Stimulated activated CD4-positive, alpha-beta T cell treated with anti-CD3 and anti-CD28 coated beads, TNF-alpha, amount 100 ng/mL, for 4 hours (primary cell): ENCODE measurements around the gene RDM1.
"Not testable (repeated sequence)": the region's sequence is repeated elsewhere in the genome, so short reads cannot be mapped to it uniquely, and the experiment has no call there.

Source experiments
- DNase-seq, 3 experiments: peaks; one replicate each; pipeline ENCODE4 v3.0.0-alpha.2; 2020; ENCODE audit warnings: low read depth in 3 of 3

The RDM1 gene

DNA sequence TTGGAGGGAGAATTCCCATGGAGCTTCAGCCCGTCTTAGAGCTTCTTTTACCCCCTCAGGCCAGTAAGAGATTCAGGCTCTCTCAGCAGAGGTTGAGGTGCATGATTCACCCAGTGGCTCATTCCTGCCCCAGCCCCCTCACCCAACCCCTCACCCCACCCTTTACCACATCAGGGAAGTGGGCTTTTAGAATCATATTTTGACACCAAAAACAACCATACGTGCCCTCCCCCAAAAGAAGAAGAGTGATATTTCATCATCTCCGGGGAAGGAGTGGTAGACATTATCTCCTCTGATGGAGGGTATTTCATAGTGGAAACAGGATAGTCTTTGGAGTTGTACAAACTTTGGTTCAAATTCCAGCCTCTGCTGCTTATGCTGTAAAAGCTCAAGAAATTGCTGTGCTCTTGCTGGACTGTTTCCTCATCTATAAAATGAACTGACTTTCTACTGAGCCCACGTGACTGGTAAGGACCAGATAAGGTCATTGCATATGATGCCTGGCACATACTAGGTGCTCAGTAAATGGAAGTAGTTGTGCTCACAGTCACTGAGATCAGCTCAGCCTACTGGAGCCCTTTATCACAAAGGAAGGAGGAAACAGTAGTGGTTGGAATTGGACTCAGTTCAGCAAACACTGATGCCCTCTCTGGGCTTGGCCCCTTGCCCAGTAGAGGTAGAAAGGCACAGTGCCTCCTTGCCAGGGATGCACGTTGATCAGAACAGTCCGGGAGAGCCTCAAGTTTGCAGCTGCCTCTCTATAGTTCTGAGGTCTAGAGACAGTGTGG is 32.1 kb downstream of the RDM1 start:
- DNase-seq: no peak

DNA sequence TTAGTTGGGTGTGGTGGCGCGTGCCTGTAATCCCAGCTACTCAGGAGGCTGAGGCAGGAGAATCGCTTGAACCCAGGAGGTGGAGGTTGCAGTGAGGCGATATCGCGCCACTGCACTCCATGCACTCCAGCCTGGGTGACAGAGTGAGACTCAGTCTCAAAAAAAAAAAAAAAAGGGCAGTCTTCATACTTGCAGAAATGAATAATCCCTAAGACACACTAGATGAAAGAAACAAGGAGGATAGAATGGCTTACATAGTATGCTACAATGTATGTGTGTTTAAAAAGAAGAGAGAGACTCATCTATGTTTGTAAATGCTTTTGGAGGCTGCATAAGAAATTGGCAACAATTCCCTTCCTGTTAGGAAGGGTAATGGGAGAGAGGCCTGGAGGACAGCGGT is 32.8 kb downstream of the RDM1 start:
- not testable (repeated sequence) for DNase-seq

DNA sequence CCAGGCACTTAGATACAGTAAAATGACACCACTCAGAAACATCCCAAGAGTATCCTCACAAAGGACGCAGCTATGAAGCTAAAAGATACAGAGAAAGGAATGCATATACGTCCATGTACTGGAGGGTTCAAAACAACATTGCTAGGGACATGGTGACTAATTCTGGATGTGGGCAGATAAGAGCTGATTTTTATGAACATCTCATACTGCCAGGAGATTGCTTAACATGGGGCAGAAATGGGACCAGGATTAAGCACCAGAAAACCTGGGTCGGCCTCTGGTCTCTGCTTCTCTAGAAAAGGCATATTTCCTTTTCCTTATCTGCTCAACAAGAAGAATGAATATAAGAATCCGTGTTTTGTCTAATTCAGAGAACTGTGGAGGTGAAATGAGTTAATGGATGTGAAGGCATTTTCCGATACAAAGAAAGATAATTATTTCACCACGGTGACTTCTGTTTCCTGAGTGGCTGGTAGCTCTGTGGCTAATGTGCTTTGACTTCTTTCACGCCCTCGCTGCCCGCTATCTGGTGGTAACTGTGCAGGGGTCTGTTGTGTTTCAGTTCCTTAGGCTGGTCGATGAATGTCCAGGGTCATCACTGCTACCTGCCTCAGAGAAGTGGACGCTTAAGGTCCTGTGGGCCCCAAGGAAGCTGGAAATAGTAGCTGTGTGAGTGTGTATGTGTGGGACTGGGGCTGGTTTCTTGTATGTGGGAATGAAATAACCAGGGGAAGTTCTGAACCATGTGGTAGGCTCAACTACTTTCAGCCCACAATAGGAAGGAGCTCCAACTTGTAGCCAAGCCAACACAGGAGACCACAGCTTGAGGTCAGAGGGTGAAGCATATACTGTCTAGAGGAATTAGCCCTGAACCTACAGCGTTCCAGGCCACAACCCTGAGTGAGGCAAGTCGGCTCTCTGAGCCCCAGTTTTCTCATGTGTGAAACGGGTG is 34.7 kb downstream of the RDM1 start:
- DNase-seq: no peak

DNA sequence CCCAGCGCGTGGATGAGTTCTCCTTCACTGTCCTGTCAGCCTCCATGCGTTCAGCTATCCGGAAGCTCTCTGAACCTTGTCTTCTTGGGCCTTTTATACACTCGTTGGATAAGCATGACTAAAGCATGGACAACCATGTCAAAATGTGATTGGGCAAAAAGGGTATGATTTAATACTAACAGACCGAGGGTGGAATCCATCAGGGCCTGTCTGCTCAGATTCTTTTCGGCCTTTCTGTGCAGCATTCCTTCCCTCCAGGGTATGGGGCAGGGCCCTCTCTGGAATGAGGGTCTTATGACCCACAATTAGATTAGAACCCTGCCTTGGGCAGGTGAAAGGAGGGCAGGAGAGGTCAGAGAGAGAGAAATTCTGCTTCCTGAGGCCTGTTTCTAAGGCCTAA is 36.4 kb downstream of the RDM1 start:
- DNase-seq: no peak

DNA sequence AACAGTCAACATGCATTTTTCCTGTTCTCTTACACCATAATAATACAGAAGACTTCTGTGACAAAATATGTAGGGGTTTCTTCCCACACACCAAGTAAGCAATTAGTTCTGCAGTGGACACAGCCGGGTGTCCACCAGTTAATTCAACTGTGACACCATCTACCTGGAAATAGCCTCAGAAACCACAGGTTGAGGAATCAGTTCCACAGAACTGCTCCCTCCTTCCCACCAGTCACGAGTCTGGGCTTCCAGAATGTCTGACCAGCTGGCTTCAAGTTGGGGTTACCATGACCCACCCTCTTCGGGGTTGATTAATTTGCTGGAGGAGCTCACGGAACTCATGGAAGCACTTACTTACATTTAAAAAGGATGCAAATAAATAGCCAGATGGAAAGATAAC is 36.8 kb downstream of the RDM1 start:
- DNase-seq: no peak

DNA sequence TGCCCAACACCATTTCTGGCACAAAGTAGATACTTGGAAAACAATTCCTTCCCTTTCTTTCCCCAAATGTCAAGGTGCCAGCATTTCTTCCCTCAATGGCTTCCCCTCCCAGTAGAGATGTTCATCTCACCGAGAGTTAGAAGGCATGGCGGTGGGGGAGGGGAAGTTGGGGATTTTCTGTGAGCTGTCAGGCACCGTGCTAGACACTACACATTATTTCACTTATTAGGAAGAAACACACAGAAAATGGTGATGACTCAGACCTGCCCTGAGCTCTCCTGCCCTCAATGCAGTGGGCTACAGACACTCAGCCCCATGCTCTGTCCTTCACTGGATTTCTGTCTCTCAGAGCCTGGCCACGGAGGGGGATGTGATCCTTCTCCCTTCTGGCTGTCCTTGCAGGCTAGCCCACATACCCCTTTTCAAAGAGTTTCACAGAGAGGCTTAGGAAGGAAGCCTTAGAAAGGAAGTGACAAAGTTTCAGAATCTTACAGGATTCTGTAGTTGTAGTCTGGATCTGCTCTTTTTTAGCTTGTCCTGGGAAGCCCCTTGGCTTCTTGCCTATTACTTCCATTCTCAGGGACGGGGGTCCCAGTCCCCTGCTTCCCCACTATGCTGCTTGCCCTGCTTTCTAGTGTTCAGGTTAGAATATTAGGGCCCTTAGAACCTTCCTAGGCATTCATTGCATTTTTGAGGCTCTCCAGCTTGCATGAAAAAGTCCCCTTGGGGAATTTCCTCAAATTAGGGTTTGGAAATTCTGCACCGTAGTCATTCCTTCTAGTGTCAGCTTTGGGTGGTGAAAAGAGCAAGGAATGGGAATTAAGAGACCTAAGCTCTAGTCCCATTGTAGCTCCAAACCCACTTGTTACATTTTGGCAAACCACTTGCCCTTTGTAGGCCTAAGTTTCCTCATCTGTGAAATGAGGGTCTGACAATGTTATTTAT is 38.2 kb downstream of the RDM1 start:
- peak in 1 of 3 experiments; percentile 18 for DNase-seq

DNA sequence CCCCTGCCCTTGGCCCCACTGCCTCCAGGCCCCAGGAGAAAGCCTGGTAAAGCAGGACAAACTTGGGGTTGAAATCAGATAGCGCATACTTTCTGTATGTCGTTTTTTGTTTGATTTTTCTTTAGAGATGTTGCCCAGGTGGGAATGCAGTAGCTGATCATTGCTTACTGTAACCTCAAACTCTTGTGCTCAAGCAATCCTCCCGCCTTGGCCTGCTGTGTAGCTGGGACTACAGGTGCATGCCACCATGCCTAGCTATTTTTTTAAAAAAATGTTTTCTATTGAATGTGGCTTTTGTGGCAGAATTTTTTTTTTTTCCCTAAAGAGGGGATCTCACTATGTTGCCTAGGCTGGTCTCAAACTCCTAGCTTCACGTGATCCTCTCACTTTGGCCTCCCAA is 39.3 kb downstream of the RDM1 start:
- no peak for DNase-seq

DNA sequence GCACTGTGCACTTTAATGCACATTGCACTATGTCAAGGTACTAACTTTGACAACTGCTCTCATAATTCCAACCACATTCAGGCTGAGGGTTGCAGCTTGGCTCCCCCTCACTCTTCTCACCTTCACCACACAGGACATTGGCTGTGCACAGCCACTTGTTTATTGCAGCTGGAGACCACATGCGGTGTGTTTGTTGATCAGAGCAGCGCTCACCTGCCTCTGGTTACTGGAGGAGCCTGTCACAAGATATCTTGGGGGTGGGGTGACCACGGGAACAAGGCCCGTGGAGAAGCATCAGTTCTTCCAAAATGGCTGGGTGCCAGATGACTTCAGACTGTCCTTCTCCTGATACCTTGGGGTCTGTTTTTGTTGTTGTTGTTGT is 39.8 kb downstream of the RDM1 start:
- DNase-seq: no peak

DNA sequence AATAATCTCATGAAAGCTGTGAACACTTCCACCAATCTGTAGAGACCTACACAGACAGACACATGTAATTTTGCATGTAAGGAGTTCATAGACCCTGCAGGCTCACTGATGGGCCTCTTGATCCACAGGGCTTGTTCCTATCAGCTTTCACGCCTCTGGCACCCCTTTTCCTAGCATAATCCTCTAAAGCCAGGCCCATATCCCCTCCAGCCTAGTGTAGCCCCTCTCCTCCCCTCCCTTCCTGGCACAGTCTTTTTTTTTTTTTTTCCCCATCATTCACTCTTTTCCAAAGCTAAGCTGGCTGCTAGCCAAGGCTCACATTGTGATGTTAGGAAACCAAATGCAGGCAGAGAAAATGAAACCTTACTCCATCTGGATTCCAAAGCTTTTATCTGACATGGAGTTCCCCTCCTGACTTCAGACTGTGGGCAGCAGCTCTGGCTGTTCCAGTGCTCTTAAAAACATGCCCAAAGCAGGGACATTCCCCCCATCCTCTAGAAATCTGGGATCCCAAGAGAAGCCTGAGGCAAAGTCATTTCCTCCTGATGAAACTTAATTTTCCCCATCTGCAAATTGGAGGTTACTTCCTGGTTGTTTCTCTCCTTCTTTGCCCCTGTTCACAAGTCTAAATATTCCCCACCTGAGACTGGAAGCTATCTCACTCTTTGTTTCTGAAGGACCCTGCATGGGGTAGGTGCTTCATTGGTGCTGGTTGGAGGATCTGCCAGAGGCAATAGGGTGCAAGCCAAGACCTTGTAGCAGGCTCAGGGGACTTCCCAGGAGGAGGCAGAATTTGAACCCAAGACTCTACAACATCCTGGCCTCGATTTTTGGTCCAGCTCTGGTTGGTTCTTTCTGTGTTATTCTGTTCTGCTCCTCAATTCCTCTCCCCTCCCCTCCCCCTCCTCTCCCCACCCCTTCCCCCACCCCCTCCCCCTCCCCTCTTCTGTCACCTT is 40.5 kb downstream of the RDM1 start:
- no peak for DNase-seq

DNA sequence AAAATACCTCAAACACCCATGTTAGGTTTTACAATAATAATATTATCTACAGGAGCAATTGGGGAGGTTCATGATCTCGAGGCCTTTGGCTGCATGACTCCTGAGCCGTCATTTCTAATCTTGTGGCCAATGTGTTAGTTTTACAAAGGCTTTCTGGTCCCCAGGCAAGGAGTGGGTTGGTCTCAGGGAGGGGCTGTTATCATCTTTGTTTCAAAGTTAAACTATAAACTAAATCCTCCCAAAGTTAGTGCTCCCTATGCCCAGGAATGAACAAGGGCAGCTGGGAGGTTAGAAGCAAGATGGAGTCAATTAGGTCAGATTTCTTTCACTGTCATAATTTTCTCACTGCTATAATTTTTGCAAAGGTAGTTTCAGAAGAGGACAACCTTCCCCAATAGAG is 41.3 kb downstream of the RDM1 start:
- no peak for DNase-seq

DNA sequence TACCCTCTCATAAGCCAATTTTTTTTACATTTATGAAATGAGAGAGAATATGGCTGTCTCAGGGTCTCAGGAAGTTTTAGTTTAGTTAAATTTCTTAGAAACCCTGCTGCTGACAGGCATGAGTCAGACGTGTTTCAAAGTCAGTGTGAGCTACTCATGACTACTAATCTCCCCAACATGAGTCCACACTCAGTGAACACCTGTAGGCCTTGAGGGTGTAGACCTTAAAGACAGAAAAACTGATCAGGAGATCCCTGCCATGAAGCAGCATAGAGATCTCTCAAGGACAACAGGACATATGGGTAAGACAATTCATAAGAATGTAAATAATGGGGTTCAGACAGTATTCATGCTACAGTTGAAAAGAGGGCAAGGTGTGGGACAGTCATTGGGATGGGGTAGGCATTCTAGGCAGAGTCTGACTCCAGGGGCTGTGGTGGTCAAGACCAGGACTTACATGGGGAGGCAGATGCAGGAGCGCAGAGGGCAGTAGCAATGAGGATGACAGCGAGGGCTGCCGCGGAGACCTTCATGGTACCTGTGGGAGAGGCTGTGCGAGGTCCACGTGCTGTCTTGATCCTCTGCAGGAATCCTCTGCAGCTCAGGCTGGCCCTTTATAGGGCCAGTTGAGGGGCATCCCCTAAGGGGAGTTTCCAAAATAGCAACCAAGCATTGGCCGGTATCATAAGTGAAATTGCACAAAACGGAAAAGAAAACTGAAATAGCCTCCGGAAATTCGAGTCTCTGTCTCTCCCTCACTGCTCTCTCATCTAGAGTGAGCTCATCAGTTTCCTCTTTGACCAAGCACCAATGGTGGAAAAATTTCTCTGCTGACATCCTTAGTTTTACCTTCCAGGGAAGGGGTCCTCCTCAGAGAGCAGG is 50.6 kb downstream of the RDM1 start, which contains the start of gene CCL5:
Gene CCL5 (minus strand): TSS at position 588 of the 882 bp plus-strand sequence.
- DNase-seq: no peak

DNA sequence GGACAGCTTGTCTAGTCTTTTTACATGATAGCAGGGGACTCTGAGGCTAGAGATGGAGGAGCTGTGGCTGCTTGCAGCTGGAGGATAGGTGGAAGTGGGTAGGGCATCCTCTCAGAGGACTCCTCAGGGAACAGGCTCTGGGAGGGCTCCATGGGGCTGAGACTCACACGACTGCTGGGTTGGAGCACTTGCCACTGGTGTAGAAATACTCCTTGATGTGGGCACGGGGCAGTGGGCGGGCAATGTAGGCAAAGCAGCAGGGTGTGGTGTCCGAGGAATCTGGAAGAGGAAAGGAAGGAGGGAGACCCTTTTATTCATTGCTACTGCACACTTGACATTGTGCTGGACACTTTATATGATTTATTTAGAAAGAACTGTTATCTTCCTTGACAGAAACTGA is 52.2 kb downstream of the RDM1 start:
- no peak for DNase-seq

DNA sequence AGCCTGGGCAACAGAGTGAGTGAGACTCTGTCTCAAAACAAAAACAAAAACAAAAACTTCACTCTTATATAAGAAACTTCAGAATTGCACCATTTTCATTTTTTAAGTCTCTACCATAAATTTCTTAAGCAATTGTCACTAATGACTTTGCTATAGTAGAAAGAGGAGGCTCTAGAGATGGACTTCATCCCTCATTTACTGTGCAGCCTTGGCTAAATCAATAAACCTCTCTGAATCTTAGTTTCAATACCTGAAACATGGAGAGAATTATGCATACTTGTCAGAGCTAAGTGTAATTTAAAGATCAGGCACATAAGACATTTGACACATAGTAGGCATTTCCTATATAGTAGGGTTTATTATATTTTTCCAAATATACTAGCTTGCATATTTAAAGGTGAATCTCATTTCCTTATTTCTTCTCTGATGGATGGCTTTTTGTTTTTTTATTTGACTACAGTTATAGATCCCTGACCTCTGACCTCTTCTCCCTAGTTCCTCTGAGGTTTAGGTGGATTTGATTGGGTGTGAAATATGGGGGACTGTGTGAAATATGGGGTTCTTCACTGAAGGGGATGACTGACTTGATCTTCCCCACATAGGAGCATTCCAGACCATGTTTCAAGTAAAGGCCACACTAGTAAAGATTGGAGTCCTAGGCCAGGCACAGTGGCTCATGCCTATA is 53.1 kb downstream of the RDM1 start:
- DNase-seq: no peak

DNA sequence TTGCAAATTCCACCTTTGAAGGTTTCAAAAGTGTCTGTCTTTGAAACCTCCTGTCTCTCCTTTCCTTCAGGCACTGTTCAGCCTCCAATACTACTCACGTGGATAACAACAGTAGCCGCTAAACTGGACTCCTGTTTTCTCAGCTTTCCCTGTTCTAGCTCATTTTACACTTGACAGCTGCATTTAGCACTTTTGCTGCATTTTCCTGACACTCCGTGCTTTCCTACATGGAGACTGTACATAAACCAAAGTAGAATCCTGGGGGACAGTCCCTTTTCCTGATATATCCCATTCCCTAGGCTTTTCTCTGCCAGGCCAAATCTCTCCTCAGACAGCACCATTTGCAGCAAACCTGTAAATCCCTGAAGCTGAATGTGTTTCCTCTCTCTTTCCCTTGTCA is 54.0 kb downstream of the RDM1 start:
- DNase-seq: no peak

DNA sequence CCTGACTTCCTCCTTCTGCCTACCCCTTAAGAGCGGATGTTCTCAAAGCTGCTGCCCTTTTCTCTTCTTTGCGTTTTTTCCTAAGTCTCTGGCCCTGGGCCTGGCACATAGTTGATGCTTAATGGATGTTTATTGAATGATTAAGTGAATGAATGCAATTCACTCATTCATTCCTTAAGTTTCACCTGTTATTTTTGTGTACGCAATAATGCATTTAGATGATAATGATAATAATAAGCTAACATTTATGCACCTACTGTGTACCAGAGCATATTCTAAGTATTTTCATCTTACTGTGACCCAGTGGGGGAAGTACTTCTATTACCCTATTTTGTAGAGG is 54.8 kb downstream of the RDM1 start:
- DNase-seq: no peak

DNA sequence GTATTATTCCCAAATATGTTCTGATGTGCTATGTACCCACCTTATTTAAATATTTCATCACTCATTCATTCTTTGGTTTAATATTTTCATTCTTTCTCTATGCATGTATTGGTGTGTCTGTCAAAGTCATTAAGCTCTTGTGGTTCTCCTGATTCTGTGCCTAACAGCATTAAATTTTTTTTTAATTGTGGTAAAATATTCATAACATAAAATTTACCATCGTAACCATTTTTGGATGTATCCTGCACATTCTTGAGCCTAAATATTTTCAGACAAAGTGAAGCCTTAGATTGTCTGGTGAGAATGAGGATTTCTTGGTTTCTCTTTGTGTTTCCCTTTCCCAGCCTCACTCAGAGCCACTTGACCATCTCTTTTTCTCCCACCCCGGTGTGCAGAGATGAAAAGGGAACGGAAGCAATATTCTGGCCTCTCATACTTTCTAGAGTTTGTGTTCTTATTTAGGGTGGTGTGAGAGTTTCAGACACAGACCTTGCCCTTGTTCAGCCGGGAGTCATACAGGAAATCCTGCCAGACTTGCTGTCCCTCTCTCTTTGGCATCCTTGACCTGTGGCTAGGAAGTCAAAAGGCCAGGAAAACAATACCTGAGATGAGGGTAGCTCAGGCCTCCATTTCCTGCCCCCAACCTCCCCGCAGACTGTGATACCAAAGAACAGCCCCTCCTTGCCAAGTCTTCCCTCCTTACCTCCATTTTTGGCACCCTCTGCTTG is 55.3 kb downstream of the RDM1 start:
- DNase-seq: no peak

DNA sequence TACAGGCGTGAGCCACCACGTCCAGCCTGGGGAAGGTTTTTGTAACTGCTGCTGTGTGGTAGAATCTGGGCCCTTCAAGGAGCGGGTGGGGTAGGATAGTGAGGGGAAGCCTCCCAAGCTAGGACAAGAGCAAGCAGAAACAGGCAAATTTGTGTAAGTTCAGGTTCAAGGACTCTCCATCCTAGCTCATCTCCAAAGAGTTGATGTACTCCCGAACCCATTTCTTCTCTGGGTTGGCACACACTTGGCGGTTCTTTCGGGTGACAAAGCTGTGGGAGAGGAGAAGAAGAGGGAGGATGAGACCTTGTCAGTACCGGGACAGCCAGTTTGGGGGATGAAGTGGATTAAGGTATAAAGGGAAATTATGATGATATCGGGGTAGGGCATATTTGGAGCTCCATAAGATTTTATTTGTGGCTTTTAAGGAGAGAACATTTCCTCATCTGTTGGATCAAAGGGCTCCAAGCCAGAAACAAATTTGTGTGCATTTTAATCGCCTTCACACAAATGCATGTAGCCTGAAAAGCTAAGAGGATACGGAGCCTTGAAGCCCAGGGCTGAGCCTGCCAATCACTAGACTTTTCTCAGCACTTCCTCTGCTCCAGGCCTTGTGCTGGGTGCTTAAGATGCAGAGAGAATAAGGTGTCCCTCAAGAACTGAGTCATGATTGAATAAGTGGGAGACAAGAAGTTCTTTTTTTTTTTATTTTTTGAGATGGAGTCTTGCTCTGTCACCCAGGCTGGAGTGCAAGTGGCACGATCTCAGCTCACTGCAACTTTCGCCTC is 58.2 kb downstream of the RDM1 start:
- no peak for DNase-seq
